GM19397 (cell line): ENCODE results near the gene FGD4.

ENCODE experiments used
- ATAC-seq: cut with Tn5 transposase; IDR thresholded peaks from one replicate; pipeline ENCODE4 v1.9.1; 2021; ENCODE audit warnings: mild to moderate bottlenecking, moderate library complexity; ENCODE audit not compliant: unreplicated experiment

The FGD4 gene

GRCh38 chr12:32402946-32403345, 3.6 kb downstream of the FGD4 start:
- no peak for ATAC-seq

GRCh38 chr12:32407795-32408194, 8.4 kb downstream of the FGD4 start:
- no peak for ATAC-seq

- ATAC-seq = no peak
These were observed 14.1 kb downstream of the FGD4 start for GRCh38 chr12:32413412-32413811.

- no peak for ATAC-seq
These were observed 18.9 kb downstream of the FGD4 start for GRCh38 chr12:32418221-32418620.

GRCh38 chr12:32418903-32419519, 19.7 kb downstream of the FGD4 start:
- ATAC-seq = no peak

- ATAC-seq = no peak
These were observed 20.2 kb downstream of the FGD4 start for GRCh38 chr12:32419520-32419960.

GRCh38 chr12:32420356-32420755, 21.0 kb downstream of the FGD4 start:
- no peak for ATAC-seq

GRCh38 chr12:32423559-32423958, 24.2 kb downstream of the FGD4 start:
- ATAC-seq = no peak

- ATAC-seq = no peak
These were observed 31.7 kb downstream of the FGD4 start for GRCh38 chr12:32431025-32431424.

- no peak for ATAC-seq
These were observed 36.8 kb downstream of the FGD4 start for GRCh38 chr12:32435921-32436705.

- ATAC-seq = no peak
These were observed 37.7 kb downstream of the FGD4 start for GRCh38 chr12:32437095-32437515.

GRCh38 chr12:32440120-32440865, 40.9 kb downstream of the FGD4 start:
- no peak for ATAC-seq

GRCh38 chr12:32443491-32443890, 44.1 kb downstream of the FGD4 start:
- ATAC-seq = no peak

- ATAC-seq = no peak
These were observed 45.5 kb downstream of the FGD4 start for GRCh38 chr12:32444895-32445294.

GRCh38 chr12:32445356-32445755, 46.0 kb downstream of the FGD4 start:
- no peak for ATAC-seq

GRCh38 chr12:32446316-32447119, 47.2 kb downstream of the FGD4 start:
- ATAC-seq = no peak

- ATAC-seq = no peak
These were observed 49.2 kb downstream of the FGD4 start for GRCh38 chr12:32448586-32448985.

GRCh38 chr12:32450363-32450762, 51.0 kb downstream of the FGD4 start:
- ATAC-seq = no peak

GRCh38 chr12:32450768-32451167, 51.4 kb downstream of the FGD4 start:
- ATAC-seq = no peak

- ATAC-seq = no peak
These were observed 52.5 kb downstream of the FGD4 start for GRCh38 chr12:32451816-32452215.

- ATAC-seq = no peak
These were observed 54.7 kb downstream of the FGD4 start for GRCh38 chr12:32454075-32454474.
